ENCODE results near the gene GRM4.

- TF ChIP-seq CTCF (conservative IDR thresholded peaks at IDR 0.05; ENCODE audit: low read depth, low read length), result no peak
- no peak for TF ChIP-seq EZH2 (IDR thresholded peaks at IDR 0.05; ENCODE audit: borderline replicate concordance, low read depth, low read length, poor library complexity, severe bottlenecking)
These were observed 166.1 kb downstream of the GRM4 start for GRCh38 chr6:33979750-33980149.
